ENCODE data around the gene CTBP2. TPM values are rescaled to one million over a fixed set of nuclear protein-coding genes. Genes with fewer than 3 reads are reported as not detected.

Gene CTBP2
- total RNA-seq, 3 donors from 2014 or later (not counting 1 experiment from before 2014, with no cell fraction given), result 120 to 179 (median 124) TPM

- peaks cover 29 to 66% of the 10 kb centered on the region in 2 donors for H3K27me3 Mint-ChIP-seq (ENCODE audit: low read depth in 2 of 2)
- no peaks in the 10 kb centered on the region for H3K9me3 ChIP-seq (ENCODE audit: control insufficient read depth, insufficient read depth, low read length)
- no peak overlapping the region for H3K27ac Mint-ChIP-seq
- H3K36me3 Mint-ChIP-seq, result no peaks in the 10 kb centered on the region
- no peaks in the 10 kb centered on the region for H3K36me3 ChIP-seq (ENCODE audit: control insufficient read depth, insufficient read depth, low read length)
- no peak overlapping the region for H3K4me3 ChIP-seq (ENCODE audit: low read length)
- DNase-seq, result no peak
- H3K9me3 Mint-ChIP-seq, result no peaks in the 10 kb centered on the region
- no peak for TF ChIP-seq CTCF (IDR thresholded peaks at IDR 0.05)
- no peak overlapping the region for H3K27ac ChIP-seq (ENCODE audit: low read length)
- WGBS (ENCODE audit: insufficient coverage), result 87% methylated on average over 13 of the region's 14 CpGs
- ATAC-seq, result no peak
- H3K4me3 Mint-ChIP-seq, result no peak overlapping the region
- intact Hi-C loops (cut with micrococcal nuclease), result no loop called here
- no peaks in the 10 kb centered on the region for H3K4me1 ChIP-seq (ENCODE audit: control insufficient read depth, insufficient read depth, low read length)
- peaks cover 5% of the 10 kb centered on the region for H3K27me3 ChIP-seq (ENCODE audit: control insufficient read depth, insufficient read depth, low read length)
- H3K4me1 Mint-ChIP-seq, result no peaks in the 10 kb centered on the region
Observed at GRCh38 chr10:125177641-125178640, 17.6 kb upstream of the CTBP2 start.

GRCh38 chr10:125175807-125176206 lies 15.4 kb upstream of the CTBP2 start:
- H3K27ac Mint-ChIP-seq, result no peak overlapping the region
- H3K27me3 Mint-ChIP-seq (ENCODE audit: low read depth in 2 of 2), result peaks cover 14 to 45% of the 10 kb centered on the region in 2 donors
- ATAC-seq, result no peak
- H3K4me1 ChIP-seq (ENCODE audit: control insufficient read depth, insufficient read depth, low read length), result no peaks in the 10 kb centered on the region
- H3K9me3 ChIP-seq (ENCODE audit: control insufficient read depth, insufficient read depth, low read length), result no peaks in the 10 kb centered on the region
- no peak for DNase-seq
- no peak overlapping the region for H3K27ac ChIP-seq (ENCODE audit: low read length)
- no peaks in the 10 kb centered on the region for H3K36me3 ChIP-seq (ENCODE audit: control insufficient read depth, insufficient read depth, low read length)
- TF ChIP-seq CTCF (IDR thresholded peaks at IDR 0.05), result no peak
- H3K4me1 Mint-ChIP-seq, result no peaks in the 10 kb centered on the region
- no peak overlapping the region for H3K4me3 ChIP-seq (ENCODE audit: low read length)
- no peaks in the 10 kb centered on the region for H3K9me3 Mint-ChIP-seq
- no peak overlapping the region for H3K4me3 Mint-ChIP-seq
- H3K27me3 ChIP-seq (ENCODE audit: control insufficient read depth, insufficient read depth, low read length), result peaks cover 5% of the 10 kb centered on the region
- intact Hi-C loops (cut with micrococcal nuclease), result no loop called here
- no peaks in the 10 kb centered on the region for H3K36me3 Mint-ChIP-seq
- 82% methylated on average over 8 of the region's 8 CpGs for WGBS (ENCODE audit: insufficient coverage)

- DNase-seq, result no peak
- Histone ChIP-seq H3K4me1 (ENCODE audit: control insufficient read depth, insufficient read depth, low read length) (no peaks in the 10 kb centered on the region), H3K9me3 (ENCODE audit: control insufficient read depth, insufficient read depth, low read length) (no peaks in the 10 kb centered on the region), H3K27me3 (ENCODE audit: control insufficient read depth, insufficient read depth, low read length) (peaks cover 5% of the 10 kb centered on the region), H3K36me3 (ENCODE audit: control insufficient read depth, insufficient read depth, low read length) (no peaks in the 10 kb centered on the region), H3K27ac (ENCODE audit: low read length) (no peak overlapping the region), H3K4me3 (ENCODE audit: low read length) (no peak overlapping the region)
- no peak overlapping the region for H3K27ac Mint-ChIP-seq
- H3K9me3 Mint-ChIP-seq, result no peaks in the 10 kb centered on the region
- TF ChIP-seq CTCF (IDR thresholded peaks at IDR 0.05), result no peak
- no peaks in the 10 kb centered on the region for H3K36me3 Mint-ChIP-seq
- H3K4me1 Mint-ChIP-seq, result no peaks in the 10 kb centered on the region
- no peak overlapping the region for H3K4me3 Mint-ChIP-seq
- peaks cover 14 to 30% of the 10 kb centered on the region in 2 donors for H3K27me3 Mint-ChIP-seq (ENCODE audit: low read depth in 2 of 2)
- ATAC-seq, result no peak
- WGBS (ENCODE audit: insufficient coverage), result 45% methylated on average over 8 of the region's 9 CpGs
- intact Hi-C loops (cut with micrococcal nuclease), result no loop called here
Observed at GRCh38 chr10:125174360-125174759, 14.0 kb upstream of the CTBP2 start.

Measured in natural killer cell (primary cell).